Activated CD4-positive, alpha-beta memory T cell treated with anti-CD3 and anti-CD28 coated beads, Interleukin-2, amount 10 ng/mL, durations not matched to agents 7 days and 5 days (primary cell): Measurements from ENCODE around the gene SVOPL. TPM values are rescaled to one million over a fixed set of nuclear protein-coding genes. Genes with fewer than 3 reads are reported as not detected.

Experiments used
- CTCF ChIA-PET: fragments of 350-600 bp; sonication (Branson Sonifier 250); formaldehyde crosslinking; loops from one replicate; lab custom pipeline; 2021; ENCODE audit warnings: antibody characterized with exemption, inconsistent platforms; lab: Charles Lee
- POLR2A ChIA-PET: fragments of 350-600 bp; sonication (Branson Sonifier 250); formaldehyde crosslinking; loops from one replicate; lab custom pipeline; 2021; ENCODE audit warnings: antibody characterized with exemption; lab: Charles Lee
- DNase-seq: peaks from one replicate; pipeline ENCODE4 v3.0.0-alpha.2; 2020
- H3K27ac Mint-ChIP-seq: one replicate; pipeline ENCODE4 v1.8.0; 2021; ENCODE audit warnings: mild to moderate bottlenecking, mixed read lengths
- H3K27me3 Mint-ChIP-seq: one replicate; pipeline ENCODE4 v1.8.0; 2021; ENCODE audit warnings: mixed read lengths
- H3K36me3 Mint-ChIP-seq: one replicate; pipeline ENCODE4 v1.8.0; 2021; ENCODE audit warnings: low read depth, mixed read lengths
- H3K4me1 Mint-ChIP-seq: one replicate; pipeline ENCODE4 v1.8.0; 2021; ENCODE audit warnings: mixed read lengths
- H3K4me3 Mint-ChIP-seq: one replicate; pipeline ENCODE4 v1.8.0; 2021; ENCODE audit warnings: mild to moderate bottlenecking, mixed read lengths
- H3K9me3 Mint-ChIP-seq: one replicate; pipeline ENCODE4 v1.8.0; 2021; ENCODE audit warnings: mixed read lengths
- total RNA-seq, 2 experiments: library from RNA; stranded (reverse); gene quantifications; one replicate each; pipeline ENCODE4 v1.2.3, GENCODE V29; 2021

SVOPL gene
- total RNA-seq, 2 experiments from 2014 or later, result not detected

- DNase-seq, result no peak
- POLR2A ChIA-PET, result no interaction called here
- CTCF ChIA-PET, result no interaction called here
- H3K9me3 Mint-ChIP-seq, result no peaks in the 10 kb centered on the region
- peaks cover 66% of the 10 kb centered on the region for H3K36me3 Mint-ChIP-seq
- no peak overlapping the region for H3K27ac Mint-ChIP-seq
- no peaks in the 10 kb centered on the region for H3K27me3 Mint-ChIP-seq
- H3K4me1 Mint-ChIP-seq, result no peaks in the 10 kb centered on the region
- H3K4me3 Mint-ChIP-seq, result no peak overlapping the region
These were observed 121.5 kb downstream of the SVOPL start for GRCh38 chr7:138579671-138580070.

DNA sequence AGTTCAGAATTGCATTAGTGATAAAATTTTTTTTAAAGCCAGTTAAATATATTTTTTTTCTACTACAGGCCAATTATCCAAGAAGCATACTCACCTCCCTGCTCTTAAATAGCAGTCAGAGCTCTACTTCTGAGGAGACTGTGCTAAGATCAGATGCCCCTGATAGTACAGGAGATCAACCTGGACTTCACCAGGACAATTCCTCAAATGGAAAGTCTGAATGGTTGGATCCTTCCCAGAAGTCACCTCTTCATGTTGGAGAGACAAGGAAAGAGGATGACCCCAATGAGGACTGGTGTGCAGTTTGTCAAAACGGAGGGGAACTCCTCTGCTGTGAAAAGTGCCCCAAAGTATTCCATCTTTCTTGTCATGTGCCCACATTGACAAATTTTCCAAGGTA lies 122.0 kb downstream of the SVOPL start:
- H3K4me3 Mint-ChIP-seq, result no peak overlapping the region
- POLR2A ChIA-PET, result no interaction called here
- H3K36me3 Mint-ChIP-seq, result peaks cover 63% of the 10 kb centered on the region
- no peaks in the 10 kb centered on the region for H3K4me1 Mint-ChIP-seq
- H3K27me3 Mint-ChIP-seq, result no peaks in the 10 kb centered on the region
- no peaks in the 10 kb centered on the region for H3K9me3 Mint-ChIP-seq
- H3K27ac Mint-ChIP-seq, result no peak overlapping the region
- DNase-seq, result no peak
- CTCF ChIA-PET, result no interaction called here

- no peak overlapping the region for H3K27ac Mint-ChIP-seq
These were observed 125.2 kb downstream of the SVOPL start for GRCh38 chr7:138575897-138576428.

GRCh38 chr7:138573741-138574140 lies 127.4 kb downstream of the SVOPL start:
- Mint-ChIP-seq H3K4me3 (no peak overlapping the region), H3K27ac (no peak overlapping the region), H3K36me3 (peaks cover 59% of the 10 kb centered on the region), H3K9me3 (no peaks in the 10 kb centered on the region), H3K4me1 (no peaks in the 10 kb centered on the region), H3K27me3 (no peaks in the 10 kb centered on the region)
- ChIA-PET CTCF (no interaction called here), POLR2A (no interaction called here)
- no peak for DNase-seq

More at GRCh38 chr7:138575897-138576428, 125.2 kb downstream of the SVOPL start:
- no peak for DNase-seq
- H3K9me3 Mint-ChIP-seq, result no peaks in the 10 kb centered on the region
- no peaks in the 10 kb centered on the region for H3K27me3 Mint-ChIP-seq
- no peak overlapping the region for H3K4me3 Mint-ChIP-seq
- CTCF ChIA-PET, result interaction anchor here (0.6 kb wide), 1 partner anchor 931 kb away, joined by 4 read pairs; no protein-coding TSS in a partner anchor
- POLR2A ChIA-PET, result no interaction called here
- H3K4me1 Mint-ChIP-seq, result no peaks in the 10 kb centered on the region
- H3K36me3 Mint-ChIP-seq, result peaks cover 60% of the 10 kb centered on the region

DNA sequence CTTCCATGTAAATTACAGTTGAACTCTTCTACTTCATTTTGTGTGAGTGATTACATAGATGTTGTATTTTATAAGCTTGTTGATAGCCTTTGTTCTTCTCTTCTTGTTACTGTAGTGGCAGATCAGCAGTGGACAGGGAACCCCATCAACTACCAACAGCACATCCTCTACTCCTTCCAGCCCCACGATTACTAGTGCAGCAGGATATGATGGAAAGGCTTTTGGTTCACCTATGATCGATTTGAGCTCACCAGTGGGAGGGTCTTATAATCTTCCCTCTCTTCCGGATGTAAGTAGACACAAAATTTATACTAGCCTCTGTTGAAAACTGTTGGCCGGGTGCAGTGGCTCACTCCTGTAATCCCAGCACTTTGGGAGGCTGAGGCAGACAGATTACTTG lies 130.4 kb downstream of the SVOPL start:
- peaks cover 7% of the 10 kb centered on the region for H3K9me3 Mint-ChIP-seq
- H3K4me1 Mint-ChIP-seq, result no peaks in the 10 kb centered on the region
- POLR2A ChIA-PET, result no interaction called here
- no peak for DNase-seq
- H3K4me3 Mint-ChIP-seq, result no peak overlapping the region
- CTCF ChIA-PET, result no interaction called here
- H3K27me3 Mint-ChIP-seq, result no peaks in the 10 kb centered on the region
- no peak overlapping the region for H3K27ac Mint-ChIP-seq
- H3K36me3 Mint-ChIP-seq, result peaks cover 67% of the 10 kb centered on the region

- CTCF ChIA-PET, result no interaction called here
These were observed 131.7 kb downstream of the SVOPL start for GRCh38 chr7:138569418-138569817.

DNA sequence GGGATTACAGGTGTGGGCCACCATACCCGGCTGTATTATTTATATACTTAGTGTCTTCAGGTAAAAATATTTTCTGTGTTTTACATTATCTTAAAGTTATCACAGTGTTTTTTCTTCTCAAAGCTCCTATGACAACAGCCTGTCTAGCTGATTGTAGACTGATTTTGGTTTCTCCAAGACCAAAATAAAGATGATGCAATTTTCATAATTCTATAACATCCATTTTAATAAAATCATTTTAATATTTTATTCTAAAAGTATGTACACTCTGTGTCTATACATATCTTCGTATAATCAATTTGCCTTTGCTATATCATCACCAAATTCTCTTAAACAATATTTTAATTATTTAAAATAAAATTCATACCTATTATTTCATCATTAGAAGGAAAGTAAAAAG lies 132.5 kb downstream of the SVOPL start:
- H3K27me3 Mint-ChIP-seq, result no peaks in the 10 kb centered on the region
- H3K4me1 Mint-ChIP-seq, result no peaks in the 10 kb centered on the region
- POLR2A ChIA-PET, result no interaction called here
- H3K36me3 Mint-ChIP-seq, result peaks cover 77% of the 10 kb centered on the region
- H3K27ac Mint-ChIP-seq, result no peak overlapping the region
- no peak overlapping the region for H3K4me3 Mint-ChIP-seq
- H3K9me3 Mint-ChIP-seq, result peaks cover 27% of the 10 kb centered on the region
- CTCF ChIA-PET, result no interaction called here
- DNase-seq, result no peak

More at GRCh38 chr7:138569418-138569817, 131.7 kb downstream of the SVOPL start:
- H3K27ac Mint-ChIP-seq, result no peak overlapping the region
- H3K4me1 Mint-ChIP-seq, result no peaks in the 10 kb centered on the region
- H3K4me3 Mint-ChIP-seq, result no peak overlapping the region
- POLR2A ChIA-PET, result no interaction called here
- H3K9me3 Mint-ChIP-seq, result peaks cover 19% of the 10 kb centered on the region
- no peaks in the 10 kb centered on the region for H3K27me3 Mint-ChIP-seq
- DNase-seq, result no peak
- peaks cover 76% of the 10 kb centered on the region for H3K36me3 Mint-ChIP-seq

GRCh38 chr7:138565451-138566114 lies 135.6 kb downstream of the SVOPL start:
- ChIA-PET CTCF (no interaction called here), POLR2A (no interaction called here)
- H3K4me3 Mint-ChIP-seq, result no peak overlapping the region
- no peaks in the 10 kb centered on the region for H3K4me1 Mint-ChIP-seq
- H3K9me3 Mint-ChIP-seq, result peaks cover 40% of the 10 kb centered on the region
- no peak for DNase-seq
- no peak overlapping the region for H3K27ac Mint-ChIP-seq
- H3K36me3 Mint-ChIP-seq, result peaks cover 89% of the 10 kb centered on the region
- no peaks in the 10 kb centered on the region for H3K27me3 Mint-ChIP-seq

GRCh38 chr7:138565071-138565450 lies 136.1 kb downstream of the SVOPL start:
- ChIA-PET POLR2A (no interaction called here), CTCF (no interaction called here)
- Mint-ChIP-seq H3K27me3 (no peaks in the 10 kb centered on the region), H3K27ac (no peak overlapping the region), H3K36me3 (peaks cover 90% of the 10 kb centered on the region), H3K9me3 (peaks cover 43% of the 10 kb centered on the region), H3K4me3 (no peak overlapping the region), H3K4me1 (no peaks in the 10 kb centered on the region)
- DNase-seq, result no peak

- no peak overlapping the region for H3K4me3 Mint-ChIP-seq
- H3K4me1 Mint-ChIP-seq, result no peaks in the 10 kb centered on the region
- peaks cover 91% of the 10 kb centered on the region for H3K36me3 Mint-ChIP-seq
- CTCF ChIA-PET, result no interaction called here
- no peak overlapping the region for H3K27ac Mint-ChIP-seq
- no peaks in the 10 kb centered on the region for H3K27me3 Mint-ChIP-seq
- POLR2A ChIA-PET, result no interaction called here
- H3K9me3 Mint-ChIP-seq, result peaks cover 43% of the 10 kb centered on the region
- no peak for DNase-seq
These were observed 136.8 kb downstream of the SVOPL start for GRCh38 chr7:138564365-138564764.

DNA sequence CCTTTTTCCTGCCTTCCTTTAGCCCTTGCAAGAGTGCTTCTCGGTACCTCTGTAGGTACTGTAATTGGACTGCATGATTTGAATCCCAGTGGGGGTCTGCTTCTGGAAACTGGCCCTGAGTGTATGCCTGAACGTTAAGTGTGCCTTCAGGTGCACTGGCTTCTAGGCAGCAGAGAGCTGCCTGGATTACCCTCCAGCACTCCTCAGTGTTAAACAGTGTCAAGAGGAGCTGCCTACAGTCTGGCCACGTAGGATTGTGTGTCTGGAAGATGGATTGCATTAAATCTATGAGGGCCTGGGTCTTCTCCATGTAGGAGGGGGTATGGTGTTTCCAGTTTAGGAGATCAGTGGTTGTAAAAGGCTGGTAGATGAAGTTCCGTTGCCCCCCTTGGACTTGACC lies 137.4 kb downstream of the SVOPL start:
- Mint-ChIP-seq H3K4me1 (no peaks in the 10 kb centered on the region), H3K4me3 (no peak overlapping the region), H3K9me3 (peaks cover 46% of the 10 kb centered on the region), H3K27ac (no peak overlapping the region), H3K27me3 (no peaks in the 10 kb centered on the region), H3K36me3 (peaks cover 91% of the 10 kb centered on the region)
- POLR2A ChIA-PET, result no interaction called here
- DNase-seq, result no peak
- CTCF ChIA-PET, result interaction anchor here (0.6 kb wide), 1 partner anchor 556 kb away, joined by 3 read pairs; no protein-coding TSS in a partner anchor

DNA sequence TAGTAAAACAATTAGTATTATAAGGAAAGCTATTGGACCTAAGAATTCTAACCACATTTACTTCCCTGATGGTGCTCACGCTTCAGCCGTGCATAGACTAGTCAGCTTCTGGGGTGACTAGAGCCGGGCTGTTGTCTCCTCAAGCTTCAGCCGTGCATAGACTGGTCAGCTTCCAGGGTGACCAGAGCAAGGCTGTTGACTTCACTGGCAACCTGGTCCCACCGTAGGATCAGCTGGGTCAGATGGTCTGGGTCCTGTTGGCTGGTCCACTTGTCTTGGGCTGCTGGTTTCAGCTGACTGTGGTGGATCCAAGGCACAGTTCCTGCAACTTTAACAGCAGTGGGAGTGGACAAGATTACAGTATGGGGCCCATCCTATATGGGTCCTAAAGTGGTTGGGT lies 141.7 kb downstream of the SVOPL start:
- DNase-seq, result no peak
- Mint-ChIP-seq H3K27ac (no peak overlapping the region), H3K4me1 (no peaks in the 10 kb centered on the region), H3K9me3 (peaks cover 56% of the 10 kb centered on the region), H3K27me3 (no peaks in the 10 kb centered on the region), H3K4me3 (no peak overlapping the region), H3K36me3 (peaks cover 99% of the 10 kb centered on the region)
- CTCF ChIA-PET, result no interaction called here
- POLR2A ChIA-PET, result no interaction called here

- DNase-seq, result no peak
- H3K27ac Mint-ChIP-seq, result no peak overlapping the region
- CTCF ChIA-PET, result no interaction called here
- peaks cover 45% of the 10 kb centered on the region for H3K9me3 Mint-ChIP-seq
- H3K36me3 Mint-ChIP-seq, result peaks cover 96% of the 10 kb centered on the region
- no peaks in the 10 kb centered on the region for H3K27me3 Mint-ChIP-seq
- POLR2A ChIA-PET, result no interaction called here
- H3K4me1 Mint-ChIP-seq, result no peaks in the 10 kb centered on the region
- H3K4me3 Mint-ChIP-seq, result no peak overlapping the region
These were observed 144.2 kb downstream of the SVOPL start for GRCh38 chr7:138556771-138557484.
